ENCODE measurements around the gene SMARCD3. TPM values are rescaled to one million over a fixed set of nuclear protein-coding genes. Genes with fewer than 3 reads are reported as not detected.

Gene SMARCD3
- total RNA-seq, 1 experiment from 2014 or later, result 30.3 TPM

- H3K4me3 ChIP-seq (replicated peaks in 1 of 2; ENCODE audit: low read depth in 1 of 2, low read length in 2 of 2), result peak overlapping the region; percentile 46 to 57
- ChIA-PET RAD21 (ENCODE audit: low non-redundant PET in 1 of 2, low total read pairs in 2 of 2, uncharacterized antibody in 2 of 2, unreplicated experiment in 2 of 2) (no interaction called here), CTCF (no interaction called here), POLR2A (no interaction called here)
- H3K9me2 ChIP-seq (ENCODE audit: insufficient read depth), result no peaks in the 10 kb centered on the region
- H2AFZ ChIP-seq (ENCODE audit: low read depth, low read length, poor library complexity, severe bottlenecking), result no peak overlapping the region
- BruUV-seq (replicated peaks), result no TSS peak
- DNase-seq (ENCODE audit: low read depth, low spot score), result no peak
- peak overlapping the region; percentile 35 for H3K9ac ChIP-seq (ENCODE audit: low read length)
- peak overlapping the region; percentile 83 for H3K4me2 ChIP-seq (ENCODE audit: low read length)
- no peak for TF ChIP-seq ZFX (IDR thresholded peaks at IDR 0.05)
- no peak for TF ChIP-seq POLR2A (IDR thresholded peaks at IDR 0.05; ENCODE audit: borderline replicate concordance, extremely low read depth, insufficient read depth, insufficient read length)
- TF ChIP-seq EGR1 (IDR thresholded peaks at IDR 0.05; ENCODE audit: low read depth), result no peak
- TF ChIP-seq ELF1 (IDR thresholded peaks at IDR 0.05; ENCODE audit: borderline replicate concordance, low read depth), result no peak
- no peak for TF ChIP-seq TCF7L2 (IDR thresholded peaks at IDR 0.05; ENCODE audit: borderline replicate concordance, extremely low read depth, insufficient read depth, insufficient read length)
- TF ChIP-seq CBX3 (IDR thresholded peaks at IDR 0.05; ENCODE audit: low read depth), result no peak
- TF ChIP-seq YY1 (IDR thresholded peaks at IDR 0.05; ENCODE audit: extremely low read depth, insufficient replicate concordance, low read depth, low read length), result no peak
- TF ChIP-seq, protein P1, sequence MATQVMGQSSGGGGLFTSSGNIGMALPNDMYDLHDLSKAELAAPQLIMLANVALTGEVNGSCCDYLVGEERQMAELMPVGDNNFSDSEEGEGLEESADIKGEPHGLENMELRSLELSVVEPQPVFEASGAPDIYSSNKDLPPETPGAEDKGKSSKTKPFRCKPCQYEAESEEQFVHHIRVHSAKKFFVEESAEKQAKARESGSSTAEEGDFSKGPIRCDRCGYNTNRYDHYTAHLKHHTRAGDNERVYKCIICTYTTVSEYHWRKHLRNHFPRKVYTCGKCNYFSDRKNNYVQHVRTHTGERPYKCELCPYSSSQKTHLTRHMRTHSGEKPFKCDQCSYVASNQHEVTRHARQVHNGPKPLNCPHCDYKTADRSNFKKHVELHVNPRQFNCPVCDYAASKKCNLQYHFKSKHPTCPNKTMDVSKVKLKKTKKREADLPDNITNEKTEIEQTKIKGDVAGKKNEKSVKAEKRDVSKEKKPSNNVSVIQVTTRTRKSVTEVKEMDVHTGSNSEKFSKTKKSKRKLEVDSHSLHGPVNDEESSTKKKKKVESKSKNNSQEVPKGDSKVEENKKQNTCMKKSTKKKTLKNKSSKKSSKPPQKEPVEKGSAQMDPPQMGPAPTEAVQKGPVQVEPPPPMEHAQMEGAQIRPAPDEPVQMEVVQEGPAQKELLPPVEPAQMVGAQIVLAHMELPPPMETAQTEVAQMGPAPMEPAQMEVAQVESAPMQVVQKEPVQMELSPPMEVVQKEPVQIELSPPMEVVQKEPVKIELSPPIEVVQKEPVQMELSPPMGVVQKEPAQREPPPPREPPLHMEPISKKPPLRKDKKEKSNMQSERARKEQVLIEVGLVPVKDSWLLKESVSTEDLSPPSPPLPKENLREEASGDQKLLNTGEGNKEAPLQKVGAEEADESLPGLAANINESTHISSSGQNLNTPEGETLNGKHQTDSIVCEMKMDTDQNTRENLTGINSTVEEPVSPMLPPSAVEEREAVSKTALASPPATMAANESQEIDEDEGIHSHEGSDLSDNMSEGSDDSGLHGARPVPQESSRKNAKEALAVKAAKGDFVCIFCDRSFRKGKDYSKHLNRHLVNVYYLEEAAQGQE (IDR thresholded peaks at IDR 0.05; ENCODE audit: low read depth), result no peak
- TF ChIP-seq RAD21 (IDR thresholded peaks at IDR 0.05; ENCODE audit: low read depth), result no peak
- TF ChIP-seq SIN3A (IDR thresholded peaks at IDR 0.05; ENCODE audit: low read depth), result no peak
- no peak for TF ChIP-seq POLR2AphosphoS5 (IDR thresholded peaks at IDR 0.05; ENCODE audit: low read depth, low read length)
- no peak for TF ChIP-seq EZH2 (IDR thresholded peaks at IDR 0.05)
- TF ChIP-seq SRF (IDR thresholded peaks at IDR 0.05; ENCODE audit: low read depth), result no peak
- TF ChIP-seq, protein P2, sequence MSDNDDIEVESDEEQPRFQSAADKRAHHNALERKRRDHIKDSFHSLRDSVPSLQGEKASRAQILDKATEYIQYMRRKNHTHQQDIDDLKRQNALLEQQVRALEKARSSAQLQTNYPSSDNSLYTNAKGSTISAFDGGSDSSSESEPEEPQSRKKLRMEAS (IDR thresholded peaks at IDR 0.05), result no peak
- TF ChIP-seq EZH2phosphoT487 (IDR thresholded peaks at IDR 0.05; ENCODE audit: borderline replicate concordance), result no peak
- no peak for TF ChIP-seq ZBTB33 (IDR thresholded peaks at IDR 0.05; ENCODE audit: extremely low read depth, insufficient replicate concordance, low read length)
- no peaks in the 10 kb centered on the region for H3K79me2 ChIP-seq (ENCODE audit: insufficient read depth, low read length)
- intact Hi-C loops (cut with micrococcal nuclease), result no loop called here
- H3K36me3 ChIP-seq (ENCODE audit: control insufficient read depth in 1 of 2, insufficient read depth in 2 of 2, low read length in 2 of 2), result no peaks in the 10 kb centered on the region
- peaks cover 12 to 17% of the 10 kb centered on the region in 2 experiments; a peak in 3 of 4 replicates for H3K4me1 ChIP-seq (ENCODE audit: control insufficient read depth in 1 of 2, insufficient read depth in 2 of 2, low read length in 2 of 2)
- peak; percentile 25 for ATAC-seq
- H3K27me3 ChIP-seq (ENCODE audit: insufficient read depth, low read length), result no peaks in the 10 kb centered on the region
- no peak overlapping the region for H3K27ac ChIP-seq (ENCODE audit: low read depth, low read length)
- H3K9me3 ChIP-seq (ENCODE audit: control insufficient read depth in 1 of 2, insufficient read depth in 1 of 2, low read depth in 1 of 2, low read length in 2 of 2), result no peaks in the 10 kb centered on the region
- H4K20me1 ChIP-seq (ENCODE audit: insufficient read depth), result no peaks in the 10 kb centered on the region
These were observed 27.5 kb upstream of the SMARCD3 start for GRCh38 chr7:151275813-151276577.
